ENCODE data around the gene EVI5L. TPM values are rescaled to one million over a fixed set of nuclear protein-coding genes. Genes with fewer than 3 reads are reported as not detected.

The EVI5L gene
- total RNA-seq, 4 donors from 2014 or later, result 14.4 to 30.3 (median 17.7) TPM

- H3K4me1 ChIP-seq, result peaks cover 0 to 48% (median 23%) of the 10 kb centered on the region in 4 donors
- WGBS, 2 donors, result 57 to 65% methylated on average over 9 to 11 of the region's 12 CpGs
- H3K9me3 ChIP-seq, result no peaks in the 10 kb centered on the region
- TF ChIP-seq POLR2A (IDR thresholded peaks at IDR 0.05) (no peak), EP300 (IDR thresholded peaks at IDR 0.05) (no peak)
- TF ChIP-seq, protein P1, sequence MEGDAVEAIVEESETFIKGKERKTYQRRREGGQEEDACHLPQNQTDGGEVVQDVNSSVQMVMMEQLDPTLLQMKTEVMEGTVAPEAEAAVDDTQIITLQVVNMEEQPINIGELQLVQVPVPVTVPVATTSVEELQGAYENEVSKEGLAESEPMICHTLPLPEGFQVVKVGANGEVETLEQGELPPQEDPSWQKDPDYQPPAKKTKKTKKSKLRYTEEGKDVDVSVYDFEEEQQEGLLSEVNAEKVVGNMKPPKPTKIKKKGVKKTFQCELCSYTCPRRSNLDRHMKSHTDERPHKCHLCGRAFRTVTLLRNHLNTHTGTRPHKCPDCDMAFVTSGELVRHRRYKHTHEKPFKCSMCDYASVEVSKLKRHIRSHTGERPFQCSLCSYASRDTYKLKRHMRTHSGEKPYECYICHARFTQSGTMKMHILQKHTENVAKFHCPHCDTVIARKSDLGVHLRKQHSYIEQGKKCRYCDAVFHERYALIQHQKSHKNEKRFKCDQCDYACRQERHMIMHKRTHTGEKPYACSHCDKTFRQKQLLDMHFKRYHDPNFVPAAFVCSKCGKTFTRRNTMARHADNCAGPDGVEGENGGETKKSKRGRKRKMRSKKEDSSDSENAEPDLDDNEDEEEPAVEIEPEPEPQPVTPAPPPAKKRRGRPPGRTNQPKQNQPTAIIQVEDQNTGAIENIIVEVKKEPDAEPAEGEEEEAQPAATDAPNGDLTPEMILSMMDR (IDR thresholded peaks at IDR 0.05), result no peak
- H3K36me3 ChIP-seq, result peaks cover 0 to 13% (median 0%) of the 10 kb centered on the region in 3 donors
- DNase-seq (ENCODE audit: low spot score in 2 of 2), result no peak
- H3K27ac ChIP-seq, result no peak overlapping the region
- H3K4me3 ChIP-seq, result no peak overlapping the region
- peaks cover 0 to 53% of the 10 kb centered on the region in 2 donors for H3K27me3 ChIP-seq
These were observed 36.5 kb downstream of the EVI5L start for GRCh38 chr19:7866399-7867091.

- no peak for DNase-seq (ENCODE audit: low spot score in 2 of 2)
- no peak for TF ChIP-seq POLR2A (IDR thresholded peaks at IDR 0.05)
- TF ChIP-seq, protein P1 (IDR thresholded peaks at IDR 0.05), result no peak
- no peak for TF ChIP-seq EP300 (IDR thresholded peaks at IDR 0.05)
- H3K36me3 ChIP-seq, result peaks cover 0 to 13% (median 0%) of the 10 kb centered on the region in 3 donors
- H3K4me1 ChIP-seq, result peaks cover 0 to 48% (median 20%) of the 10 kb centered on the region in 4 donors
- WGBS, 2 donors, result 94 to 95% methylated on average over 9 of the region's 9 CpGs
- H3K9me3 ChIP-seq, result no peaks in the 10 kb centered on the region
- no peak overlapping the region for H3K27ac ChIP-seq
- H3K27me3 ChIP-seq, result peaks cover 0 to 51% of the 10 kb centered on the region in 2 donors
- H3K4me3 ChIP-seq, result no peak overlapping the region
These were observed 37.2 kb downstream of the EVI5L start for GRCh38 chr19:7867092-7867844.

GRCh38 chr19:7868326-7868670, 38.3 kb downstream of the EVI5L start:
- H3K9me3 ChIP-seq, result no peaks in the 10 kb centered on the region
- TF ChIP-seq POLR2A (IDR thresholded peaks at IDR 0.05) (no peak), EP300 (IDR thresholded peaks at IDR 0.05) (no peak)
- TF ChIP-seq, protein P1 (IDR thresholded peaks at IDR 0.05), result no peak
- H3K36me3 ChIP-seq, result peaks cover 0 to 10% (median 0%) of the 10 kb centered on the region in 3 donors
- peaks cover 0 to 61% of the 10 kb centered on the region in 2 donors for H3K27me3 ChIP-seq
- no peak for DNase-seq (ENCODE audit: low spot score in 2 of 2)
- no peak overlapping the region for H3K27ac ChIP-seq
- peaks cover 0 to 46% (median 19%) of the 10 kb centered on the region in 4 donors for H3K4me1 ChIP-seq
- WGBS, 2 donors, result 39 to 44% methylated on average over 9 to 21 of the region's 21 CpGs
- H3K4me3 ChIP-seq, result peak overlapping the region in 1 of 4 donors; percentile 52

GRCh38 chr19:7868671-7869452, 38.8 kb downstream of the EVI5L start:
- WGBS, 2 donors, result 2 to 7% methylated on average over 42 to 45 of the region's 67 CpGs
- peak in 1 of 2 donors; percentile 20 for DNase-seq (ENCODE audit: low spot score in 2 of 2)
- Histone ChIP-seq H3K4me3 (peak overlapping the region; percentile 28 to 52 (median 38)), H3K4me1 (peaks cover 0 to 52% (median 21%) of the 10 kb centered on the region in 4 donors), H3K36me3 (peaks cover 0 to 4% (median 0%) of the 10 kb centered on the region in 3 donors), H3K9me3 (no peaks in the 10 kb centered on the region), H3K27ac (peak overlapping the region in 2 of 4 donors; percentile 29 to 59), H3K27me3 (peaks cover 0 to 61% of the 10 kb centered on the region in 2 donors)
- no peak for TF ChIP-seq POLR2A (IDR thresholded peaks at IDR 0.05)
- TF ChIP-seq, protein P1 (IDR thresholded peaks at IDR 0.05), result peak; percentile 87 to 93 (median 92)
- TF ChIP-seq EP300 (IDR thresholded peaks at IDR 0.05), result no peak

All from tibial nerve (tissue), 4 donors.